ENCODE measurements around the gene LY86.

DNA sequence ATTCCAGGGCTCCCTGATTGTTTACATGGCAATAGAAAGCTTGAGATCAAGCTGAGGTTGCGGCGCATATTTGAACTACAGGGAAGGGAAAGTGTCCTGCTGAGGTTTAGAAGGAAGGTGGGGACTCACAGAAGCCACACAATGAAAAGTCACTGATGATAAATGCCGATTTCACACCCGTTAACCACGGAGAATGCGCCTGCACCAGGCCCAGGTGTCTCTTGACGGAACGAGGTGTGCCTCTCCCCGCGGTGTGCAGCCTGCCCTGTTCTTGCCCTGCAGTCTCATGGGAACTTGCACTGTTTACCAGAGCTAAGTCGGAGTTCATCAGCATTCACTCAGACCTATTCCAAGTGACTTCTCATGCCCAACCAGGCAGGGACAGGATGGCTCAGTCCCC lies 90.3 kb downstream of the LY86 start:
- TF ChIP-seq, protein P1, sequence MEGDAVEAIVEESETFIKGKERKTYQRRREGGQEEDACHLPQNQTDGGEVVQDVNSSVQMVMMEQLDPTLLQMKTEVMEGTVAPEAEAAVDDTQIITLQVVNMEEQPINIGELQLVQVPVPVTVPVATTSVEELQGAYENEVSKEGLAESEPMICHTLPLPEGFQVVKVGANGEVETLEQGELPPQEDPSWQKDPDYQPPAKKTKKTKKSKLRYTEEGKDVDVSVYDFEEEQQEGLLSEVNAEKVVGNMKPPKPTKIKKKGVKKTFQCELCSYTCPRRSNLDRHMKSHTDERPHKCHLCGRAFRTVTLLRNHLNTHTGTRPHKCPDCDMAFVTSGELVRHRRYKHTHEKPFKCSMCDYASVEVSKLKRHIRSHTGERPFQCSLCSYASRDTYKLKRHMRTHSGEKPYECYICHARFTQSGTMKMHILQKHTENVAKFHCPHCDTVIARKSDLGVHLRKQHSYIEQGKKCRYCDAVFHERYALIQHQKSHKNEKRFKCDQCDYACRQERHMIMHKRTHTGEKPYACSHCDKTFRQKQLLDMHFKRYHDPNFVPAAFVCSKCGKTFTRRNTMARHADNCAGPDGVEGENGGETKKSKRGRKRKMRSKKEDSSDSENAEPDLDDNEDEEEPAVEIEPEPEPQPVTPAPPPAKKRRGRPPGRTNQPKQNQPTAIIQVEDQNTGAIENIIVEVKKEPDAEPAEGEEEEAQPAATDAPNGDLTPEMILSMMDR (IDR thresholded peaks at IDR 0.05), result no peak
- no peak for TF ChIP-seq POLR2A (IDR thresholded peaks at IDR 0.05)
